Right lobe of liver (tissue), 6 donors: ENCODE data around the gene RELN. TPM values are rescaled to one million over a fixed set of nuclear protein-coding genes. Genes with fewer than 3 reads are reported as not detected.

Experiments used
- ATAC-seq, 4 donors: fragments of 200-7000 bp; cut with Tn5 transposase; one replicate each; pipeline ENCODE4 v1.9.1; 2020; ENCODE audit warnings: mild to moderate bottlenecking in 4 of 4, moderate library complexity in 4 of 4
- DNase-seq, 3 donors: peaks; one replicate each; pipeline ENCODE4 v3.0.0-alpha.2; 2020
- H3K27ac ChIP-seq, 3 donors: fragments of 200-600 bp; one replicate each; pipeline ENCODE4 v1.8.0; 2022
- H3K27me3 ChIP-seq, 2 donors: fragments of 200-600 bp; one replicate each; pipeline ENCODE4 v1.8.0; 2022
- H3K36me3 ChIP-seq, 4 donors: fragments of 200-600 bp; sonication (generic) in 1 of 4; one replicate each; pipeline versions ENCODE4 v1.5.1 to v1.8.0; 2017 to 2022; ENCODE audit warnings: control low read depth in 1 of 4
- H3K4me1 ChIP-seq, 4 donors: fragments of 200-600 bp; sonication (generic) in 1 of 4; one replicate each; pipeline versions ENCODE4 v1.5.1 to v1.8.0; 2017 to 2022; ENCODE audit warnings: control low read depth in 1 of 4
- H3K4me3 ChIP-seq, 3 donors: fragments of 200-600 bp; one replicate each; pipeline ENCODE4 v1.8.0; 2022
- H3K9me3 ChIP-seq, 4 donors: fragments of 200-600 bp; sonication (generic) in 1 of 4; one replicate each; pipeline versions ENCODE4 v1.5.1 to v1.8.0; 2017 to 2022; ENCODE audit warnings: control low read depth in 1 of 4
- CTCF ChIP-seq, 4 donors: fragments of 200-600 bp in 3 of 4; fragments of 450-650 bp in 1 of 4; IDR thresholded peaks; one replicate each; pipeline versions ENCODE4 v1.5.1 to v1.8.0; 2016 to 2022; ENCODE audit warnings: antibody characterized with exemption in 4 of 4, mild to moderate bottlenecking in 2 of 4
- POLR2A ChIP-seq: fragments of 450-650 bp; IDR thresholded peaks from one replicate; pipeline ENCODE4 v1.6.1; 2017; ENCODE audit warnings: antibody characterized with exemption, mild to moderate bottlenecking
- WGBS: methylation state at CpG from one replicate; pipeline ENCODE4 v1.1.6; 2018; ENCODE audit warnings: low coverage, low lambda C conversion rate; ENCODE audit not compliant: insufficient coverage; ENCODE audit errors: missing lambda C conversion rate; 5-methylcytosine and 5-hydroxymethylcytosine counted together
- intact Hi-C, 2 donors: fragments of 100-400 bp; cut with DNase I; formaldehyde crosslinking; loops; one replicate each; pipeline versions ENCODE4 v1.11.2 to v1.14.1; 2022
- total RNA-seq, 6 experiments: library from RNA; depleted of rRNA in 2 of 6; stranded (reverse); fragments of >200 nt in 2 of 6; fragmentation: NEBNext Ultra II Directional in 3 of 6; extraction: Animal tissue kit (Norgen Biotek cat#: 25700) in 3 of 6; gene quantifications; one replicate each; pipeline versions ENCODE4 v1.1.0 to v1.2.4, GENCODE V29; 2016 to 2023
- donor health status: DM: no; HTN: yes; CAD: no.
- donor health status: DM: no; HTN: no; CAD: no.
- donor health status: DM: no; HTN: no; CAD: no.
- donor health status: DM: no; HTN: yes; CAD: no.
- donor health status: DM: no; HTN: yes; CAD: no.

Gene RELN
- total RNA-seq, 6 experiments from 2014 or later = 11.9 to 35.7 (median 18.9) TPM

- DNase-seq (no peak), ATAC-seq (no peak)
- Histone ChIP-seq H3K4me3 (no peak overlapping the region), H3K4me1 (no peaks in the 10 kb centered on the region), H3K27me3 (no peaks in the 10 kb centered on the region), H3K9me3 (no peaks in the 10 kb centered on the region), H3K27ac (no peak overlapping the region), H3K36me3 (no peaks in the 10 kb centered on the region)
- WGBS = 78% methylated on average over 6 of the region's 6 CpGs
- TF ChIP-seq CTCF (IDR thresholded peaks at IDR 0.05) = no peak
- no peak for TF ChIP-seq POLR2A
- intact Hi-C loops = no loop called here
Observed at GRCh38 chr7:103962070-103962469, 27.4 kb downstream of the RELN start.

DNA sequence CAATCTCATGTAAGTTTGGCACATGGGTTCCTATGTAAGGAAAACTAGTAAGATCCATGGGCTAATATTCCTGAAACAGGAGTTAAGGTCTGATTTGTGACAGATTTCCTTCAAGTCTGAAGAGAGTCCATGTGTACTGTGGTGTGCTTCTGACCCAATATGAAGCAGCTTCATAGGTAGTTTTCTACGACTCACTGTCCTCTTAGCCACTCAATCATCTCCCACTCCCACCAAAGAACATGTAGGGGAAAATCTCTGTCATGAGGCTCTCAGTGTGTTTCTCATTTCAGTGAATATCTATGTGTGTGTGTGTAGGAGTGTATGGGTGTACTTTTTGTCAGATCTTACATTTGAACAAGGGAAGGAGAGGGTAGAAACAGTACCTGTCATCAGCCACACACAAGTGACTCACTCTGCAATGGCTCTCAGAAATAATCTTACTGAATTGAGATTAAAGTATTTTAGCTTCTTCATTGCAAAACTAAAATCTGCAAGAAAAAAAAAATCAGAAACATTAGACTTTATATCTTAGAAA lies 31.1 kb downstream of the RELN start:
- H3K27me3 ChIP-seq = no peaks in the 10 kb centered on the region
- no peaks in the 10 kb centered on the region for H3K36me3 ChIP-seq
- H3K27ac ChIP-seq = no peak overlapping the region
- H3K9me3 ChIP-seq = no peaks in the 10 kb centered on the region
- no peak for ATAC-seq
- H3K4me3 ChIP-seq = no peak overlapping the region
- WGBS = 70% methylated on average over 1 of the region's 1 CpG
- TF ChIP-seq CTCF (IDR thresholded peaks at IDR 0.05) (no peak), POLR2A (no peak)
- DNase-seq = no peak
- no peaks in the 10 kb centered on the region for H3K4me1 ChIP-seq
- intact Hi-C loops = no loop called here

GRCh38 chr7:103955985-103956384 lies 33.5 kb downstream of the RELN start:
- no peaks in the 10 kb centered on the region for H3K4me1 ChIP-seq
- no peaks in the 10 kb centered on the region for H3K27me3 ChIP-seq
- DNase-seq = no peak
- 43% methylated on average over 2 of the region's 2 CpGs for WGBS
- intact Hi-C loops = no loop called here
- no peaks in the 10 kb centered on the region for H3K36me3 ChIP-seq
- TF ChIP-seq POLR2A (no peak), CTCF (IDR thresholded peaks at IDR 0.05) (no peak)
- no peaks in the 10 kb centered on the region for H3K9me3 ChIP-seq
- no peak for ATAC-seq
- no peak overlapping the region for H3K27ac ChIP-seq
- no peak overlapping the region for H3K4me3 ChIP-seq

- Histone ChIP-seq H3K4me1 (no peaks in the 10 kb centered on the region), H3K36me3 (no peaks in the 10 kb centered on the region), H3K27me3 (no peaks in the 10 kb centered on the region), H3K9me3 (no peaks in the 10 kb centered on the region), H3K4me3 (no peak overlapping the region), H3K27ac (no peak overlapping the region)
- 42% methylated on average over 1 of the region's 1 CpG for WGBS
- ATAC-seq = no peak
- no peak for DNase-seq
- no peak for TF ChIP-seq POLR2A
- TF ChIP-seq CTCF (IDR thresholded peaks at IDR 0.05) = no peak
- intact Hi-C loops = no loop called here
Observed at GRCh38 chr7:103952408-103952807, 37.0 kb downstream of the RELN start.

DNA sequence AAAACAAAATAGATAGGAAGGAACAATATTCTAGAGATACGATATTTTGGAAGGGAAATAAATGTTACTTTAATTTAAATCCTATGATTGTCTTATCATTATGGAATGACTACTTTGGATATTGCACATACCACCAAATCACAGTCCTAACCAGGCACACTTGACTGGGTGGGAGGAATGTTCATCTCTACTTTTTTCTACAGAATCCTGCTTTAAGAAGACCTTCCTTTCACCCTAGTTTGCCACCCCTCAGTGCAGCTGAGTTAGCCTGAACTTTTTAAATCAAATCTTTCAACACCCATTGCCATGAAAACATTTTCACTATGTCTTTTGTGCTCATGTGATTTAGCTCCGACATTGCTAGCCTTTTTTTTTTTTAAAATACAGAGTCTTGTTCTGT lies 38.1 kb downstream of the RELN start:
- TF ChIP-seq POLR2A (no peak), CTCF (IDR thresholded peaks at IDR 0.05) (no peak)
- Histone ChIP-seq H3K27me3 (no peaks in the 10 kb centered on the region), H3K27ac (no peak overlapping the region), H3K4me3 (no peak overlapping the region), H3K4me1 (no peaks in the 10 kb centered on the region), H3K9me3 (no peaks in the 10 kb centered on the region), H3K36me3 (no peaks in the 10 kb centered on the region)
- WGBS = 63% methylated on average over 2 of the region's 2 CpGs
- intact Hi-C loops = no loop called here
- no peak for DNase-seq
- no peak for ATAC-seq
